NCI-H524 (cell line): Measurements from ENCODE around the gene MAF.

Experiments used
- DNase-seq, 2 experiments: peaks; one replicate each; lab custom pipeline; 2025; lab: John Stamatoyannopoulos, UW

The MAF gene

DNA sequence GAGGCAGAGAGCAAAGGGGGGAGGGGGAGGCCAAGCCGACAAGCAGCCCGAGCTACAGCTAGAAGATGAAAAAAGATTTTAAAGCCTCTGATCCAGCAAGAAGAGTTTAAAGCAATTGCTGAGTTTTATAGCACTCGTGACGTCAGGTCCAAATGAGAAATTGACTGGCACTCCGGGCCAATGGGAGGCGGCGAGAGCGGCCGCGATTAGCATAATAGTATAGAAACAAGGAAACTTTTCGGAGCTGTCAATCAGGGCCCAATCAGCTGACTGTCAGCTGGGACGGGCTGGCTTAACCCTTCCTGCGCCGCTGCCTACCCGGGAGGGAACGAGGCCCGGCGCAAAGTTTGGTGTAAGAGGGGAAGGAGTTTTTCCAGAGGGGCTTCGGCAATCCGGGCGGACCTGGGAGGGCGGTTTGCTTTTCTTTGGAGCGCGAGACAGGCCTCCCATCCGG is at the start of gene MAF:
Gene MAF, minus strand, starts transcription at position 100 of the 454 bp plus-strand sequence. CDS start 835 bp downstream, outside the sequence.
- DNase-seq, result peak; percentile 65 to 77

DNA sequence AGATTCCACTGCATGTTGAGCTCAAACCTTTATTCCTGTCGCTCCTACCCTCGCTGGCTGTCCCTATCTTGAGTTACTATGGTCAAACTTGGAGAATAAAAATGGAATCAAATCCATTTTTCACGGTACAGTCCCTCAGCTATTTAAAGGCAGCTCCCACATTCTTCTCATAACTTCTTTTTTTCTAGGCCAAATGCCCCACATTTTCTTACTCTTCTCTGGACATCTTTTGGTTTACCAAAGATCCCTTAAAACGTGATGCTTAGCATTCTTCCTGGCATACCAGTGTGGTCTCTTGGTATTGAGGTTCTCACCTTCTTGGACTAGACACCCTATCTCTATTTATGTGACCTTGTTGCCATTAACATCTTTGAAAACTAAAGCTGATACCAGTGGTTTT is 48.3 kb upstream of the MAF start:
- no peak for DNase-seq

DNA sequence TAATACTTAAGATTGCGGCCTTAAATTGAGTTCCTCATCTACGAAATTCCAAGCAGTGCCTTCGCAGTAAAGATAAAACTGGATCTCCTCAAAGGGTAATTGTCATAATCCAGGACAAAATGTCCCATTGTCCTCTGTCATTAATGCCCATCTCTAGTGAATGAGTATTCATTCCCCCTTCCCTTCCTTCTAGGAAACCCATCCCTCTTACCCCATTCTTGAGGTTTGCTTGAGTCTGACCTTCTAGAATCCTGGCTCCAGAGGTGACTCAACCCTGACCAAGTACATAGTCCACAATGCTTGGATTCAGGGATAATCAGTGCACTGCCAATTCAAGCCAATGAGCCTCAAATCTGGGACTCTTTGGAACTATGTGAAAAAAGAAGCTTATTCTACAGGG is 47.0 kb upstream of the MAF start:
- DNase-seq, result no peak

DNA sequence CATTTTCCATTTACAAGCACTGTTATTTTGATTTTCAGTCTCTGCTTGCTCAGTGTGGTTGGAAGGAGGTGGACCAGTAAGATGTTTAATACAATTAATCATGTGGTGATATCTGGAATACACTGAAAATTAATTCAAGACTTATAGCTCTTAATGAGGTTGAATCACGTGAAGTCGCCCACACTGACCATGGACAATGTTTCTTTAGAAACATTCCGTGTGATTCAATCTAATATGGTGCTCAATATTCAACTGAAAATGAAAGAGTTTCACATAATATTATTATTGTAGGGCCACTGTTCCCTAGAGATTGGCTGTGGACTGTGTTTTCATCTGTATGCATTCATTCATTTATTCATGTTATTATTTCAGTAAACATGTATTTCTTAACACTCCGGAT is 45.2 kb upstream of the MAF start:
- DNase-seq, result no peak

DNA sequence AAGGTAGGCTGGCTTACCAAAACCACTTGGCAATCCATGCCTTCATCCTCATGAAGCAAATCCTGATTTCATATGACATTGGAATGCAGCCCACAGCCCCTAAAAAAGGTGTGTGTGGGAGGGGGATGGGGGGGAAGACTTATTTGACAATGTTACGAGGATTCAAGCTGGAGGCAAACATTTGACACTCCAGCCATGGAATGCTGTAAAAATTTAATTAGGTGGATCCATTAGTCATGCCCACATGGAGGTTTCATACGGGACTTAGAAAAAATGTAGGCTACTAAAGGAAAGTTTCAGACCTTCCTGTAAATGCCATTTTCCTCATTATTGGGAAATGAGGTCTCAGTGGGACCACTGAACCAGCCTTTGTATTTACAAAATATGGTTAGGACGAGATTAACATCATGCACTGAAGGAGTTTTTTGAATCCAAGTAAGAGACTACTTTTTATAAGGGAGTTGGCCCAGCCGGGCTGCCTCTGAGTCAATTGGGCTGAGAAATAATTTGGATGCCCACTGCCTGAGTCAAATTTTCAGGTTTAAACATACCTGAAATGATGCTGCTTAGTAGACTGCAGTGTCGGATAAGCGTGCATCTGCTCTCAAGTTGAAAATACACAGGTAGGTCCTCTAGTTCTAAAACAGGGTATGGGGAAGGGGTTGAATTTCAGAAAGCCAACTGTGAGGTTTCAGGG is 44.6 kb upstream of the MAF start:
- DNase-seq, result no peak

DNA sequence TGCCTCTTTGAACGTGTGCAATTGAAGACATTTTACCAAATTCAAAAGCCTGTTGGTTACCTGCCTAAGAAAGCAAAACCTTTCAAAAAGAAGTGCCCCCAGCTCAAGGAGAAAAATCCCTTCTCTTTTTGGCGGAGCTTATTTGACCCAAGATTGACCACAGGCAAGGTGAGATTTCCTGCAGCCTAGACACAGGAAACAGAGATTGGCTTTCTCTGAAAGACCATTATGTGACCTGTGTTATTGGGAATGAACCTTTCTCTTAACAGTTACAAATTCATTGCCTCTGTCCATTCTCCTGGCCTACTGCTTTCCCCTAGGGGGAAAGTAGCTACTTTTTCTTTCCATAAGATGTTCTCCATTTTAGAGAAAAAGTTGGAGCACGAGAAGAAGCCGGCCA is 42.1 kb upstream of the MAF start:
- no peak for DNase-seq

DNA sequence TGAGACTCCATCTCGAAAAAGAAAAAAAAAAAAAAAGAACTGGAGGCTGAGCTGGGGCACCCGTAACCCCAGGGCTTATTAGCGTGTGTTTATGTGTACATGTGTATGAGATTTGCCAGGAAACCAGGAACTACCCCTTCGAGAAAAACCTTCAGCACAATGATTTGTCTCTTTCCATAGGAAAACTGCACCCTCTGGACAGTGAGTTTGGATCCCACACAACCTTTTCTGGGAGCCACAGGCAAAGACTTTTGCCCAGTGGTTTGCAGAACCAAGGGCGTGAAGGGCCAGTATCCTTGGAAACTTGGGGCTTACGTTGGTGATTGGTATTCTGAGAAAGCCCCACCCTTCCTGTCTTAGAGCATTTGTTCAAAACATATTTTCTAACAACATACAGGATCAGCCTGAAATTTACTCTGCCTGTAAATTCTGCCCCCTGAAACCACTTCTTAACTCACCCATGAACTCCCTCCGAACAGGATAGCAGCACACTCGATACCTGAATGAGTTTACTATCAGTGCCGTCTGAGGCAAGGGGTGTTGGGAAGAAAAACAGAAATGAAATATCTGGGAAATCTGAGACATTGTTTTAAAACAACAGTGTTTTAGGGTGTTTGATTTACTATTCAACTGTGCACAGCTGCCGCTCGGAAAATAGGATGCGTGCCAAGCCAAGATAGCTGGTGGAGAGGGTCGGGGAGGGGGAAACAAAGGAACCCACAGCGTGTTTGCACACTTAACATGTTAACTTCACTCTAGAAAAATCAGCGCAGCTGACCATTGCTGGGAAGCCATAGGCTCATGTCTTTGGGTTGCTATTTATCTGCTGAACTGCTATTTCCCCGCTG is 40.2 kb upstream of the MAF start:
- DNase-seq, result no peak

DNA sequence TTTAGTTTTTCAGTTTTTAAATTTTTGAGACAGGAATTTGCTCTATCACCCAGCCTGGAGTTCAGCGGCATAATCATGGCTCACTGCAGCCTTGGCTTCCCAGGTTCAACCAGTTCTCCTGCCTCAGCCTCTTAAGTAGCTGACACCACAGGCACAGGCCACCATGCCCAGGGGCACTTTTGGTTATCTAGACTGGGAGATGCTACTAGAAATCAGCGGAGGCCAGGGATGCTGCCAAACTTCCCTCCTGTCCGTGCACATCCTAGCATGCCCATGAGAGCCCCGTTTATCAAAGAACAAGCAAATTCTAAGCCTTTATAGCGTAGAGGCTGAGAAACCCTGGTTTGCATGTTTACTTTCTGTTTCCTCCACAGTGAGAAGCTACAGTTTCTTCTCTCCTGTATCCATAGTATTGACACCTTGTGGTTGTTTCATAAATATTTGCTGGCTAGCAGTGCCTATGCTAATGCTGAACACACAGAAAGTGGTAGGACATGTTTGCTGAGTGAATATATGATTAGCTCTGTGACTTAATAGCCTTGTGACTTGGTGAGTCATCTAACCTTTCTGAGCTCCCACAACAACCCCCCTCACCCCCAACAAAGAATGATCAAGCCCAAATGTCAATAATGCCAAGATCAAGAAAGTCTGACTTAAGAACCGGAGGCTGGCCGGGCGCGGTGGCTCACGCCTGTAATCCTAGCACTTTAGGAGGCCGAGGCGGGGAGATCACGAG is 39.2 kb upstream of the MAF start:
- DNase-seq, result no peak

DNA sequence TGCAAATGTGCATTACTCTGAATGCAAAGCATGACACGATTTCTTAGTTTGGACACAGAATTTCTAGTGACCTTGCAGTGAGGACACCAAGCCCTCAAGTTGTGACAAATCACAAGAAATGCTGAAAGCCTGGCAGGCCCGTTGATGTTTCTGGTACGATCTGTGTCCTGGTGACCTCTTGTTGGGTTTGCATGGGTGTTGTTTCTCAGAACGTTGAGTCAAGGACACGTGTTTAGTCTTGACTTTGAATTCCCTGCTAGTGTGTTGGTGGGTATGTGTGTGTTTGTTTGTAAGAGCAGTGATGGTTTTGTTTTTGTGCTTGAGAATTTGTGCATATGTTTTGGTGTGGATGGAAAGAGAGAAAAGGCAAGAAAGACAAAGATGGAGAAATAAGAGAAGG is 37.8 kb upstream of the MAF start:
- DNase-seq, result no peak

DNA sequence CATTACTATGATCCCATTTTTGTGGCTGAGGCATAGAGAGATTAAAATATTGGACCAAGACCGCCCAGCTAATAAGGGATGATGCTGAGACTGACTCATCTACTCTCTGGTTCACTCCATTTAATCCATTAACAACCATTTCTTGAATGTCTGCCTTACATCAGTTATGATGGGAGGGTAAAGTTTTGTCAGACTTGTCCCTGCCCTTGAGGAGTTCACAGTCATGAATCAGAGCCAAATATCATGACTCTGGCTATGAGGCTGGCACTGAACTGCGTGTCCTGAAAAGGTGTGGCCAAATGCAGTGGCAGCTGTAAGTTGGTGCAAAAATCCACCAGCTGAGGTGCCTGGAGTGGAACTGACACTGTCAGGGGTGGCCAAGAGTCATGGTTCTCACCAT is 35.0 kb upstream of the MAF start:
- no peak for DNase-seq

DNA sequence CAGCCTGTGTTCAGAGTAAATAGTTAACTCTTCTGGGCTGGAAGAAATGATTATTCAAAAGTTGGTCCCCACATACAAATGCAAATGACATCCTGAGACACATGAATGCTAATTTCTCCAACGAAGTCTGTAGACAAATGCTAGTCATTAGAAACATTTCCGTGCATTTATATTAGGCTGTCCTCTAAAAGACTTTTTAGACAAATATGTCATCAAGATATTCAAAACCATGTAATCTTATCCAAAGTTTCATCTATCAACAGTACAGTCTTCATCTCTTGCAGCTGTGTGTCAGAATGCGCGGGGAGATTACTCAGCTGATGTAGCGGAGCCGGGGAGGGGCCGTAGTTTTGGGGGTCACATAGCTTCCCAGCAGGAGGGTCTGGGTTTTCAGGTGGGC is 33.8 kb upstream of the MAF start:
- no peak for DNase-seq

DNA sequence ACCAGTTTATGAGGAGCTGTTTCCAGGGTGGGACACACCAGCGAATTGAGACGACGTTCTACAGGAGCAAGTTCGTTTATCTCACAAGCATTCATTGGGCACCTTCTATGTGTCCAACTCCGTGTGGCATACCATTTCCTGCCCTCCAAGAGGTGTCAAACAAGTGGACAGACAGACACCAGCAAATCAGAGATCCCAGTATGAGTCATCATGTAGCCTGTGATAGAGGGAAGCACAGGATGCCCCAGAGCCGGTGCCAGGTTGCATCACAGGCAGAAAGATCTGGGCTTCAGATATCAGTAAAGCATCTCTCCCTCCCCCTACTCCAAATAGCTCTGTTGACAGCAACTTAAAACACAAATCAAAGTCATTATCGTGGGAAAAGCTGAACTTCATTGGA is 31.8 kb upstream of the MAF start:
- DNase-seq, result no peak

DNA sequence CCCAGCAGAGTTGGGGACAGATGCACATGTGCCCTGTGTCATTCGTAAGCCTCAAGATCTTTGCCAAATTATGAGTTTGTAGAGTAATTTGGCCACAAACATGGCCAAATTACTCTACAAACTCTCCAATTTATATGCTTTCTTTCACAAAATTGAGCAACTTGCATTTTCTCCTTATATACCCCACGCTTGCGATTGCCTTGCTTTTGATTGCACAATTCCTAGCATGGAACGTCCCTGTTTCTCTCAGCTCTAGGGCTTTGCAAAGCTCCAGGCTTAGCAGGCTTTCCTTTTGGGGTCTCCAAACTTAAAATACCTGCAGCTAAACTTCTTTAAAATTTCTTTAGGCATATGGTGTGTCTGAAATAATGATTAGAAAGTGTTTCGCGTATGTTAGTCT is 28.5 kb upstream of the MAF start:
- DNase-seq, result no peak

DNA sequence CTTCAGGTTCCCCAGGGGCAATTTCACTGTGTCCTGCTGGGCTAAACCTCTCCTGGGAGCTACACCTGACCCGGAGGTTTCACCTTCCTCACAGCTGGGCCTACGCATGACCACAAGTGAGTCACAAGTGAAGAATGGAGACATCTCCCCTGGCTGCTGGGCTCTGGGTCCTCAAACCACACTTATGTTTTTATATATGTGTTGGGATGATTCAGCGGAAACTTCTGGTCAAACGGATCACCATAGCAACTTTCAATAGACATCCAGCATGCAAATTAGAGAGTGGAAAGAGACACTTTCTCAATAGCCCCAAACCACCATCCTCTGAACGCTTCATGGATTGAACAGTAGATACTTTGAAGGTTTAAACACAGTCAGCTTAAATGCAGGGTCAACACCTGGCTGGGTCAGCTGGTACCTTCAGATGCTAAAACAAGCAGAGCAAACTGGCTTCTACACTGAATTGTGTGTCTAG is 28.0 kb upstream of the MAF start:
- no peak for DNase-seq

DNA sequence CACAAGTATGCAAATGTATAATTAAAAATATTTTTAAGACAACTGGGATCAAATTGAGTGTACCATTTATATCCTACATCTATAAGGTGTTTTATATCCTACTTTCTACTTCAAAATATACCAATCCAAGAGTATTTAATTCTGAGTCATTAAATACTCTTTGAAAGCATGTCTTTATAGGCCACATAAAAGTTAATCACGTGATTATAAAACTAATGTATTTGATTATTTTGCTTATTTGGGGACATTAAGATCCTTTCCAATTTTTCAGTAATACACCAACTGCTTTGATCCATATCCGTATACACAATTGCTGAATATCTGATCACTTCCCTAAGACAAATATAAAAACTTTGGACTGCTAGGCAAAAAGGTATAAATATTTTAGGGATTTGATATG is 26.6 kb upstream of the MAF start:
- DNase-seq, result no peak

DNA sequence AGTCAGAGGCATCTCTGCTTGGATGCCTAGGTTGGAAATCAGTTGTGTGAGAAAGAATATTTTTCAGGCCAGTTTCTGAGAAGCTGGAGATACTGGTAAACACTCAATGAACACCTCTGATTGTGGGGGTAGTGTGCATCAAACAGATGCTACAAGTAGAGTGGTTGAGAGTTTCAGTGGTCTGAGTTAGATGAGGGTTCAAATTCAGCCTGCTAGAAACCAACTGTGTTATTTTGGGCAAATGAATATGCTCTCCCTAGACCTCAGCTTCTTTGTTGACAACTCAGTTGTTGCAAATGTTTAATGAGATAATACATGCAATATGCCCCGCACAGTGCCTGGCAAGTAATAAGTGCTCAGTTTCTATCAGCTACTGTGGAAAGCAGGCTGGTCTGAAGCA is 25.2 kb upstream of the MAF start:
- no peak for DNase-seq

DNA sequence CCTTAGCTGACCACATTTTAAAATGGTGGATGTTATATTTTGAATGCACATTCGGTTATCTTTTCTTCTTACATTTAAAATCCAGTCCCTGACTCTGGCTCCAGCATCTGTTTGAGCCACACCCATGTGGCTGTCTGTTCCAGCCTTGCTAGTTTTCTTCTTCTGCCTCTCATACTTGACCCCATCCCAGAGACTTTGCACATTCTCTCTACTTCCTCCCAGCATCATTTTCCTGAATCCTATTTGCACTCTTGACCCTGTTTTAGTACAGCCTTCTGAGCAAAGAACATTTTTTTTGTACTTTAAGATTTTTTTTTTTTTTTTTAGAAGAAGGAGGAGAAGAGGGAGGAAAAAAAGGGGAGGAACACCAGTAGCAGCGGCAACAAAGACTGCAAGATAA is 23.3 kb upstream of the MAF start:
- no peak for DNase-seq

DNA sequence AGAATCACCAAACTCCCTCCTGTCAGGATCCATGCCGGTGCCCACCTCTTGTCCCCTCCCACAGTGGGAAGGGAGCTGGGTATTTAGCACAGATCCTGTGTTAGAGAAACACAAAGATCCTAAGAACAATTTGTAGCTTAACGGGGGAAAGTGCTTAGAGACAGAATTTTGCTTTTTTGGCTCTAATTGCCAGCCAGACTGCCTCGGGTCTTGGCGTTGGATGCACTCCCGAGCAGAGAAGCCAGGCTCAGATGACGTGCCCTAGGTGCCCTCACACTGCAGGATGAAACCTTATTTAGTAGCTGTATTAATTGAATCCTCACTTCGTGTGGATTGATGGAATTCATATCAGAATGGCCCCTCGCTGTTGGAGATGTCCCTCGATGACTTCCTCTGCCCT is 22.5 kb upstream of the MAF start:
- no peak for DNase-seq

DNA sequence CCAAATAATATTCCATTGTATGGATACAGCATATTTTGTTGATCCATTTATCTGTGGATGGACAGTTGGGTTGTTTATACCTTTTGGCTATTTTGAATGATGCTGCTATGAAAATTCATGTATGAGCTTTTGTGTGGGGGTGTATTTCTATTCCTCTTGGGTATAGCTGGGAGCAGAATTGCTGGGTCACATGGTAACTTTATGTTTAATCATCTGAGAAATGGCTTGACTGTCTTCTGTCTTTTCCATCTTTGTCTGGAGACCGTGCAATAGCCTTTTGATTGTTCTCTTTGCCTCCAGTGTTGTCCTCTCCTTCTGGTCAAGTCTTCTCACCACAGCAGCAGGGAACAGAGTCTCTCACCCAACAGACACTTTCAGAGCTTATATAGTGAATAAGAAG is 20.5 kb upstream of the MAF start:
- no peak for DNase-seq

DNA sequence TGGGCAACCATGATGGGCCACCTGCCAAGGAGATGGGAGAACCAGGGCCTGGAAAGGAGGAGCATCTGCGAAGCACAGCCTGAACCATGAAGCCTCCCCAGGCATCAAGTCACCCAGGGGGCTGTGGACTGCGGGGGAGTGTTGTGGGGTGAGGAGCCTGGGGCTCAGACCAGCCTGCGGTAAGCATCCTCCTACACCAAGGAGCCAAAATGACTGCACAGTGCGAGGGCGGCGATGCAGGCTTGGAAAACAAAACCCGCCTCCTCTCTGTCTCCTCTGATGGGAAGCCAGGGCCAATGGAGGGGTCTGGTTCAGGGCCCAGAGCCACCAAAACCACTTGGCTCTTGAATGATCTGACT is 18.1 kb upstream of the MAF start:
- no peak for DNase-seq

DNA sequence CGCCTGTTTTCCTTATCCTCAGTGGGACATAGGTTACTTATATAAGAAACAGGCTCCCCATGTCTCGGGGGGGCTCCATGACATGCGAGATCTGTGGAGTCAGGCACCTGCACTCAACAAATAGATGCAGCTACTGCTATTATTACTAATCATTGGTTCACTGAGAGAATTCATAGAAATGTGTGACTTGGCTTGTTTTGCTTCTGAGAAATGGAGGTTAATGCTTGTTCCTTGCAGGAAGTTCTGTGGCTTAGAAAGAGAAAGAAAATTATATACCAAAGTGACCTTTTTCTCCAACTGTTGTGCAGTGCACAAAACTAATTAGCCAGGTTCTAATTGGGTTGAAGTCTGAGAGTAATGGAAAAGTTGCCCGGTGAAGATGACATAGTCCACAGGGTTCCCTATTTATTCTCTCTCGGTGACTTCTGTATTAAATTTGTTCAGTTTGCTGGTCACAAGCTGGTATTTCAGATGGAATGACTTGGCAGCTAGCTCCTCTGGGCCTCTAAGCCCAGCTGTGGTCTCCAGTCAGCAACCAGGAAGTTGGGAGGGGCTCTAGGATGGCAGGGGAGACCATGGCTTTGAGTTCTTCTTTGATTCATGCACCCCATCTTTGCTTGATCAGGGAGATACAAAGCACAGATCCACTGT is 17.6 kb upstream of the MAF start:
- DNase-seq, result no peak

DNA sequence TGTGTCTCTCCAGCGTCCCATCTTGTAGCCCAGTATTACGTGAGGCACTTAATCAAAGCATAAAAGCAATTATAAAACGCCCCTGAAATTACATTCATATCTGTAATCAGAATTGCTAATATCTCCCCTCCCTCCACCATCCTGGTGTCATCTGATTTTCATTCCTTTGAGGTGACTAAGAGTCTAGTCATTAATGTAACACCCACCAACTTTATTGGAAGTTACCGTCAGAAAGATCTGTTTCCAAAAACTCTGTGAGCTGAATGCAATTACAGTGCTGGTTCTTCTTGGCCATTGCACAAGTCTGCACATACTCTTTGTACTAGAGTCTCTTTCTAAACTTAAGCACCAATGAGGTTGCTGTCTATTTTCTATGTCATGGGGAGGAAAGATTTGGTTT is 12.5 kb upstream of the MAF start:
- DNase-seq, result no peak
